DMS53 treated with DMSO at 0.1 percent for 48 hours (cell line): ENCODE results near the gene TMEM86B.

ENCODE experiments used
- DNase-seq: peaks from one replicate; lab custom pipeline; 2025; ENCODE audit not compliant: unreplicated experiment; lab: John Stamatoyannopoulos, UW

Gene TMEM86B

GRCh38 chr19:55228403-55229031, at the start of gene TMEM86B:
Gene TMEM86B, minus strand, starts transcription at chr19:55228763. Its CDS starts 22 bp downstream, at chr19:55228741.
- DNase-seq = no peak

GRCh38 chr19:55277494-55277893, 48.9 kb upstream of the TMEM86B start:
- no peak for DNase-seq

- DNase-seq = no peak
Observed at GRCh38 chr19:55276720-55277430, 48.3 kb upstream of the TMEM86B start.

GRCh38 chr19:55275851-55276719, 47.5 kb upstream of the TMEM86B start:
- no peak for DNase-seq

GRCh38 chr19:55273978-55274707, 45.6 kb upstream of the TMEM86B start:
- no peak for DNase-seq

- DNase-seq = no peak
Observed at GRCh38 chr19:55272142-55272541, 43.6 kb upstream of the TMEM86B start.

- no peak for DNase-seq
Observed at GRCh38 chr19:55270172-55270942, 41.8 kb upstream of the TMEM86B start.

- no peak for DNase-seq
Observed at GRCh38 chr19:55269299-55269698, 40.7 kb upstream of the TMEM86B start.

- no peak for DNase-seq
Observed at GRCh38 chr19:55266840-55267239, 38.3 kb upstream of the TMEM86B start.

GRCh38 chr19:55266404-55266803, 37.8 kb upstream of the TMEM86B start:
- DNase-seq = no peak

- no peak for DNase-seq
Observed at GRCh38 chr19:55265723-55266386, 37.3 kb upstream of the TMEM86B start.

- no peak for DNase-seq
Observed at GRCh38 chr19:55265173-55265572, 36.6 kb upstream of the TMEM86B start.

GRCh38 chr19:55264531-55264930, 36.0 kb upstream of the TMEM86B start:
- DNase-seq = no peak

- DNase-seq = no peak
Observed at GRCh38 chr19:55262359-55262758, 33.8 kb upstream of the TMEM86B start.

GRCh38 chr19:55261671-55262126, 33.1 kb upstream of the TMEM86B start:
- DNase-seq = no peak

- DNase-seq = no peak
Observed at GRCh38 chr19:55259540-55260210, 31.1 kb upstream of the TMEM86B start.

GRCh38 chr19:55258828-55259539, 30.4 kb upstream of the TMEM86B start, which contains the start of gene PPP6R1:
Gene PPP6R1, minus strand, starts transcription at chr19:55259017. Its CDS starts 11,914 bp downstream, at chr19:55247103.
- peak; percentile 96 for DNase-seq

- no peak for DNase-seq
Observed at GRCh38 chr19:55258476-55258827, 29.9 kb upstream of the TMEM86B start.
